Type B pancreatic cell (in vitro differentiated cells): ENCODE data around the gene RING1. TPM values are rescaled to one million over a fixed set of nuclear protein-coding genes. Genes with fewer than 3 reads are reported as not detected.
A peak's percentile ranks its signal among the peaks of the same experiment; 100 is the strongest.

Source experiments
- DNase-seq: peaks from one replicate; pipeline ENCODE4 v3.0.0; 2021; ENCODE audit warnings: mixed read lengths; ENCODE audit not compliant: unreplicated experiment; ENCODE audit errors: extremely low spot score
- H3K27ac Mint-ChIP-seq: 2 replicates; pipeline ENCODE4 v1.8.0; 2021; ENCODE audit warnings: mild to moderate bottlenecking, mixed read lengths
- H3K27me3 Mint-ChIP-seq: 2 replicates; pipeline ENCODE4 v1.8.0; 2021; ENCODE audit warnings: mixed read lengths
- H3K36me3 Mint-ChIP-seq: 2 replicates; pipeline ENCODE4 v1.8.0; 2021; ENCODE audit warnings: mixed read lengths
- H3K4me1 Mint-ChIP-seq: one replicate; pipeline ENCODE4 v1.8.0; 2021; ENCODE audit warnings: mixed read lengths; ENCODE audit not compliant: unreplicated experiment
- H3K4me3 Mint-ChIP-seq: 2 replicates; pipeline ENCODE4 v1.8.0; 2021; ENCODE audit warnings: mild to moderate bottlenecking, mixed read lengths
- H3K9me3 Mint-ChIP-seq: 2 replicates; pipeline ENCODE4 v1.8.0; 2021; ENCODE audit warnings: mixed read lengths
- total RNA-seq: library from RNA; stranded (reverse); gene quantifications from 2 replicates; pipeline ENCODE4 v1.2.1, GENCODE V29; 2021; ENCODE audit warnings: low replicate concordance
- TF ChIP-seq, protein P1 (sequence below): fragments of 200-600 bp; sonication (generic); conservative IDR thresholded peaks from 2 replicates; pipeline ENCODE4 v1.5.0; 2021; ENCODE audit warnings: antibody characterized with exemption, mild to moderate bottlenecking

Gene RING1
- total RNA-seq, 1 donor from 2014 or later = 60.4 TPM

DNA sequence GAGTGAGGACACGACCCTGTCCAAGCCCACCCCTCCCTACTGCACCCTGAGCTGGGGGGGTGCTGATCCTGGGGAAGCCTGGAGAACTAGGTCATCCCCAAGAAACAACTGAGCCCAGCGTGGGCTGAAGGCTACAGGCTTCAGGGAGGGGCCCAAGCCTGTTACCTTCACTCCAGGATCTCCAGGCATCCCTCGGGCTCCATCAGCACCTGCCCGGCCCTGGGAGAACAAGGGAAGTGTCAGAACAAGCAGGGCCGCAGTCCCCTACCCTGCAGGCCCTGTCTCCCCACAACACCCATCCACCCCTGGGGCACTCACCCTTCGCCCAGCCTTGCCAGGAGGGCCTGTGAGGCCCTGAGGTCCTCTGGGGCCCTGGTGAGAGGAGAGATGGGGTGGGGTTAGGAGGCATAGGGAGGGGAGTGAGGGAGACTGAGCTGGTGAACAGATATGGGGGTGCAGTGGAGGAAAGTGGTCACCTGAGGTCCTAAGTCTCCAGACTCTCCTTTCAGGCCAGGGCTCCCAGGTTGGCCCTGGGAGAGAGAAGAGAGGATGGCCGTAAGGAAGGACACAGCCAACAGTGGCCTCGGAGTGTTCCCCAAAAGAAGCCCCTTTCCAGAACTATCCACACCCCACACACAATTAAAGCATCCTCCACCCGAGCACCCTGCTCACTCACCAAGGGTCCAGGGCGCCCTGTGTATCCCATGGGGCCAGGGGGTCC is 29.4 kb upstream of the RING1 start:
- H3K36me3 Mint-ChIP-seq = peaks cover 4% of the 10 kb centered on the region
- peaks cover 8% of the 10 kb centered on the region for H3K27me3 Mint-ChIP-seq
- TF ChIP-seq, protein P1, sequence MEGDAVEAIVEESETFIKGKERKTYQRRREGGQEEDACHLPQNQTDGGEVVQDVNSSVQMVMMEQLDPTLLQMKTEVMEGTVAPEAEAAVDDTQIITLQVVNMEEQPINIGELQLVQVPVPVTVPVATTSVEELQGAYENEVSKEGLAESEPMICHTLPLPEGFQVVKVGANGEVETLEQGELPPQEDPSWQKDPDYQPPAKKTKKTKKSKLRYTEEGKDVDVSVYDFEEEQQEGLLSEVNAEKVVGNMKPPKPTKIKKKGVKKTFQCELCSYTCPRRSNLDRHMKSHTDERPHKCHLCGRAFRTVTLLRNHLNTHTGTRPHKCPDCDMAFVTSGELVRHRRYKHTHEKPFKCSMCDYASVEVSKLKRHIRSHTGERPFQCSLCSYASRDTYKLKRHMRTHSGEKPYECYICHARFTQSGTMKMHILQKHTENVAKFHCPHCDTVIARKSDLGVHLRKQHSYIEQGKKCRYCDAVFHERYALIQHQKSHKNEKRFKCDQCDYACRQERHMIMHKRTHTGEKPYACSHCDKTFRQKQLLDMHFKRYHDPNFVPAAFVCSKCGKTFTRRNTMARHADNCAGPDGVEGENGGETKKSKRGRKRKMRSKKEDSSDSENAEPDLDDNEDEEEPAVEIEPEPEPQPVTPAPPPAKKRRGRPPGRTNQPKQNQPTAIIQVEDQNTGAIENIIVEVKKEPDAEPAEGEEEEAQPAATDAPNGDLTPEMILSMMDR = no peak
- H3K4me1 Mint-ChIP-seq = peaks cover 10% of the 10 kb centered on the region
- H3K9me3 Mint-ChIP-seq = no peaks in the 10 kb centered on the region
- DNase-seq = no peak
- H3K27ac Mint-ChIP-seq = peak overlapping the region; percentile 57
- H3K4me3 Mint-ChIP-seq = no peak overlapping the region

DNA sequence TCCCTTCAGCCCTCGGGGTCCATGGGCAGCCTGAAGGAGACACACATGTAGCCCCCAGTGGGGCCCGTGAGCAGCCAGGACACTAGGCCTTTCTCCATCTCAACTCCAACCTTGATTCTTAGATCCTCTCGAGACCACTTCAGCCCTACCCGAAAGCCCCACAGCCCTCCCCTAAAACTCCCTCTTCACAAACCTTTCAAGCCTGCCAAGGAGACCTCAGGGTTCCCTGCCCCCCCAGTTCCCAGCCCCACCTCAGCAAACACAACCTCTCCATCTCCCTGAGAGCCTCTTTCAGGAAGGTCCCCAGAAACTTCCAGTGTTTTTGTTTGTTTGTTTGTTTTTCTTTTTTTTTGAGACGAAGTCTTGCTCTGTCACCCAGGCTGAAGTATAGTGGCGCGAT is 27.2 kb upstream of the RING1 start:
- TF ChIP-seq, protein P1 = no peak
- H3K36me3 Mint-ChIP-seq = peaks cover 4% of the 10 kb centered on the region
- no peak overlapping the region for H3K4me3 Mint-ChIP-seq
- H3K4me1 Mint-ChIP-seq = peaks cover 10% of the 10 kb centered on the region
- H3K27me3 Mint-ChIP-seq = peaks cover 7% of the 10 kb centered on the region
- H3K9me3 Mint-ChIP-seq = no peaks in the 10 kb centered on the region
- no peak for DNase-seq
- no peak overlapping the region for H3K27ac Mint-ChIP-seq

DNA sequence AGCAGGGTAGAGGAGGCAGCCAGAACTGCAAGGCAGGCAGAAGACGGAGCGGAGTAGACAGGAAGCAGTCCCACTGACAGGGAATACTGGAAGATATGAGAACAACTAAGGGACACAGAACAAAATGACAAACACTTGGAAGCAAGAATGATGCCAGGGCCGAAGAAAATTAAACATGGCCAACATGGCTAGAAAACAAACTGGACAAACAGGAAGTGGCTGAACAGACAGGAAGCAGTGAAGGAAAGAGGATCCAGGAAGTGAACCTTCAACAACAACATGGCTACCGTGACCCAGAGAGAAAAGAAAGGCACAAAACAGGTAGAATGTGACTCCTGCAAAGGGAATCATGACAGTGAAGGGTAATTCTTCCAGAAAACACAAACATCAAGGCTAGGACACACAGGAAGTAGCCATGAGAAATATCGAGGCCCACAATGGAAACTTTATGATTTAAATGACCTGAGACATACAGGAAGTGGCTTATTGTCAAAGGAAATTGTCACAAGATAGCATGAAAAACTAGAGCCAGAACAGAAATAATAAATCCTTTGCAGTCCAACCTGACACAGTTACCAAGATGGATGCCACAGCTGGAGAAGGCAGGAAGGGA is 25.1 kb upstream of the RING1 start:
- H3K4me3 Mint-ChIP-seq = no peak overlapping the region
- H3K27ac Mint-ChIP-seq = no peak overlapping the region
- peaks cover 4% of the 10 kb centered on the region for H3K4me1 Mint-ChIP-seq
- TF ChIP-seq, protein P1 = no peak
- DNase-seq = no peak
- H3K36me3 Mint-ChIP-seq = peaks cover 4% of the 10 kb centered on the region
- H3K27me3 Mint-ChIP-seq = peaks cover 21% of the 10 kb centered on the region
- no peaks in the 10 kb centered on the region for H3K9me3 Mint-ChIP-seq

DNA sequence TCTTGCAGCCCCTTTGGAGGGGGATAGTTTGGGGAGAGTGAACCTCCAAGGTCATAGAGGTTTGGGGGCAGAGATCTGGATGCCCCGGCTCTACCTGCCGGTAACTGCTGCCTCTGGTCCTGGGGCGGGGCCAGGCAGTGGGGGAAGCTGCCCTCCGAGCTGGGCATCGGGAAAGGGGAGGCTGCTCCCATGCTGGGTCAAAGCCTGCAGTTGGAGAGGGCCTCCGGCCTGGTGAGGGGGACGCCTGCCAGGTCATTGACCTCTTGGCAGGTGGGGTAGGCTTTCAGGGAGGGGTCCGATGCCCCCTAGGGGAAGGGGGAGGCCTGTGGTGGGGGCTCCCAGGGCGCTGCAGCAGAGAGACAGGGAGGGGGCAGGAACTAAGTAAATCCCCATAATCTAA is 23.1 kb upstream of the RING1 start:
- TF ChIP-seq, protein P1 = no peak
- H3K27ac Mint-ChIP-seq = no peak overlapping the region
- DNase-seq = no peak
- H3K27me3 Mint-ChIP-seq = peaks cover 28% of the 10 kb centered on the region
- H3K9me3 Mint-ChIP-seq = no peaks in the 10 kb centered on the region
- H3K4me1 Mint-ChIP-seq = peaks cover 5% of the 10 kb centered on the region
- H3K36me3 Mint-ChIP-seq = peaks cover 4% of the 10 kb centered on the region
- H3K4me3 Mint-ChIP-seq = no peak overlapping the region

DNA sequence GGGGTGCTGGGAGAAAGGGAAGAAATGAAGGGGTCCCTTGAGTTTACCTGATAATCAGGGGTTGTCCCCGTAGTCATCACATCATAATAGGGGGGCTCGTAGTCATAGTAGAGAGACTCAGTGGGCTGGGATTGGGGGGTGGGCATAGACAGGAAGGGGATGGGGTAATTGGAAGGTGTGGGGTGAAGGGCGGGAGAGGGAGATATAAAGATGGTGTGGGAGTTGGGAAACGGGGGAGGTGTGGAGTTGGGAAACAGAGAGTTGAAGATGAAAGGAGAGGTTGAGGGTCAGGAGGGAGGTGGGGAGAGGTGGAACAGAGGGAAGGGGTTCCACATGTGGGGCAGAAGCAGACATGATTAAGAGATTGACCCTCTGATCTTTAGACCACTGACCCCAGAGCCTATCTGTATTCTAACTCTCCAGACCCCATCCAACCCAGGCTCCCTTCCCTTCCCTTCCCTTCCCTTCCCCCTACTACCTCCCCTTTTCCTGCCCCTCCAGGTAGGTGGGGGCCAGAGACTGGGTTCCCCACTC is 22.6 kb upstream of the RING1 start:
- Mint-ChIP-seq H3K4me1 (peaks cover 10% of the 10 kb centered on the region), H3K27ac (no peak overlapping the region), H3K4me3 (no peak overlapping the region), H3K27me3 (peaks cover 33% of the 10 kb centered on the region), H3K36me3 (peaks cover 4% of the 10 kb centered on the region), H3K9me3 (no peaks in the 10 kb centered on the region)
- TF ChIP-seq, protein P1 = no peak
- DNase-seq = no peak
